K562 (cell line): Measurements from ENCODE around the gene NDUFV2. TPM values are rescaled to one million over a fixed set of nuclear protein-coding genes. Genes with fewer than 3 reads are reported as not detected.

Experiments used
- CBX1 ChIP-seq: sonication (generic); IDR thresholded peaks from 2 replicates; pipeline ENCODE4 v1.6.1; 2016; ENCODE audit warnings: antibody characterized with exemption, low read depth, mild to moderate bottlenecking
- CEBPB ChIP-seq: fragments of 450-650 bp; IDR thresholded peaks from 2 replicates; pipeline ENCODE4 v1.6.1; 2016; ENCODE audit warnings: missing genetic modification characterization, missing compliant biosample characterization
- EP300 ChIP-seq: IDR thresholded peaks from 2 replicates; pipeline ENCODE4 v1.6.1; 2012; ENCODE audit warnings: low read length, improper control_type of control experiment
- ESRRA ChIP-seq: fragments of 450-650 bp; IDR thresholded peaks from 2 replicates; pipeline ENCODE4 v1.6.1; 2014; ENCODE audit warnings: low read depth, mild to moderate bottlenecking, moderate library complexity, borderline replicate concordance
- NFIC ChIP-seq: fragments of 450-650 bp; IDR thresholded peaks from 2 replicates; pipeline ENCODE4 v1.6.1; 2017; ENCODE audit warnings: mild to moderate bottlenecking, inconsistent platforms
- ZNF133 ChIP-seq: fragments of 250-450 bp; sonication (Bioruptor Pico); IDR thresholded peaks from 2 replicates; pipeline ENCODE4 v1.4.0; 2020; ENCODE audit warnings: mild to moderate bottlenecking
- ZNF311 ChIP-seq: fragments of 250-450 bp; sonication (Bioruptor Pico); IDR thresholded peaks from 2 replicates; pipeline ENCODE4 v1.4.0; 2020; ENCODE audit warnings: mild to moderate bottlenecking, moderate library complexity
- polyA plus RNA-seq, 8 experiments: library from polyadenylated mRNA; depleted of rRNA in 4 of 8; stranded (reverse) in 5 of 8; unstranded in 3 of 8; fragments of >200 nt; fragmentation: Nextera tagmentation in 2 of 8; fragmentation: Illumina TruSeq in 1 of 8; extraction: Ambion mirVana in 2 of 8; extraction: Trizol in 1 of 8; gene quantifications; 2 replicates each; pipeline versions ENCODE4 v1.2.1 to v1.2.3, GENCODE V29; 2011 to 2014; ENCODE audit warnings: inconsistent platforms in 1 of 8, missing spikeins in 1 of 8
- total RNA-seq, 7 experiments: library from RNA; depleted of rRNA in 6 of 7; stranded (reverse); fragments of >200 nt in 6 of 7; fragmentation: Illumina TruSeq in 2 of 7; extraction: Trizol in 2 of 7; gene quantifications; 2 replicates each; pipeline versions ENCODE4 v1.2.1 to v1.2.3, GENCODE V29; 2011 to 2021; ENCODE audit warnings: low replicate concordance in 1 of 7
- TF ChIP-seq, protein P1 (sequence below), 2 experiments: IDR thresholded peaks; 2 replicates each; pipeline ENCODE4 v1.6.1; 2011; ENCODE audit warnings: borderline replicate concordance in 1 of 2, control low read depth in 1 of 2, low read depth in 1 of 2, low read length in 1 of 2, mild to moderate bottlenecking in 1 of 2, mixed read lengths in 1 of 2, moderate library complexity in 1 of 2; ENCODE audit not compliant: insufficient read depth in 1 of 2, insufficient read length in 1 of 2, poor library complexity in 1 of 2, severe bottlenecking in 1 of 2; ENCODE audit errors: extremely low read depth in 1 of 2
- TF ChIP-seq, protein P2 (sequence below), 2 experiments: fragments of 450-650 bp in 1 of 2; sonication (generic) in 1 of 2; formaldehyde crosslinking in 1 of 2; IDR thresholded peaks; 2 replicates each; pipeline versions ENCODE4 v1.7.1 to v1.9.0; 2016 to 2022; ENCODE audit warnings: inconsistent platforms in 1 of 2, mild to moderate bottlenecking in 1 of 2, missing genetic modification reagents in 1 of 2
- TF ChIP-seq, protein P3 (sequence below): fragments of 450-650 bp; formaldehyde crosslinking; IDR thresholded peaks from 2 replicates; pipeline ENCODE4 v1.4.0; 2022; ENCODE audit warnings: mild to moderate bottlenecking, moderate library complexity
- TF ChIP-seq, protein P4 (sequence below): fragments of 200-400 bp; formaldehyde crosslinking; IDR thresholded peaks from 2 replicates; pipeline ENCODE4 v1.6.1; 2017; ENCODE audit warnings: mild to moderate bottlenecking, low read depth, low read length, moderate library complexity

NDUFV2 gene
- total and polyA plus RNA-seq, 9 of the 15 experiments (the other 6 are each of a cell fraction or from before 2014, with no cell fraction given), result 213 to 550 (median 384) TPM

DNA sequence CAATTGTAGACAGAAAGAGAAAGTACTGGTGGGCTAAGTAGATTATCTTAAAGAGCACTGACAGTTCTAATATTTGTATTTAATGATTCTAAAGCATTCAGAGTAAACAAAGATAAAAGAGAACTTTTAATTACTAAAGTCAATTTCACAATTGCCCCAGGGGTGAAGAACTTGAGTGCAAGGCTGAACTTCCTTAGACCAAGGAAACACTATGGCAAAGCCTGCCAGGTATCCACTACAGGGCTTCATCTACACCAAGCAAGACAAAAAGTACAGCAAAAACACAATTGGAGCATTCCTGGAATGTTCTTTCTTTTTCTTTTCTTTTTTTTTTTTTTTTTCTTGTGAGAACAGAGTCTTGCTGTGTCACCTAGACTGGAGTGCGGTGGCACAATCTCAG lies 46.9 kb upstream of the NDUFV2 start (continued):
- TF ChIP-seq, protein P1, sequence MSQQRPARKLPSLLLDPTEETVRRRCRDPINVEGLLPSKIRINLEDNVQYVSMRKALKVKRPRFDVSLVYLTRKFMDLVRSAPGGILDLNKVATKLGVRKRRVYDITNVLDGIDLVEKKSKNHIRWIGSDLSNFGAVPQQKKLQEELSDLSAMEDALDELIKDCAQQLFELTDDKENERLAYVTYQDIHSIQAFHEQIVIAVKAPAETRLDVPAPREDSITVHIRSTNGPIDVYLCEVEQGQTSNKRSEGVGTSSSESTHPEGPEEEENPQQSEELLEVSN (IDR thresholded peaks at IDR 0.05; ENCODE audit: borderline replicate concordance in 1 of 2, extremely low read depth in 1 of 2, insufficient read depth in 1 of 2, insufficient read length in 1 of 2, low read depth in 1 of 2, low read length in 1 of 2, poor library complexity in 1 of 2, severe bottlenecking in 1 of 2), result no peak
- no peak for TF ChIP-seq ZNF311 (CRISPR knock-in tag)
- TF ChIP-seq CBX1, result no peak
- TF ChIP-seq ESRRA, result no peak
- no peak for TF ChIP-seq ZNF133 (CRISPR knock-in tag)
- no peak for TF ChIP-seq NFIC
- TF ChIP-seq EP300, result 0 out of 2 replicates have a peak, but pooled peaks have one; percentile 1
- TF ChIP-seq, protein P2, sequence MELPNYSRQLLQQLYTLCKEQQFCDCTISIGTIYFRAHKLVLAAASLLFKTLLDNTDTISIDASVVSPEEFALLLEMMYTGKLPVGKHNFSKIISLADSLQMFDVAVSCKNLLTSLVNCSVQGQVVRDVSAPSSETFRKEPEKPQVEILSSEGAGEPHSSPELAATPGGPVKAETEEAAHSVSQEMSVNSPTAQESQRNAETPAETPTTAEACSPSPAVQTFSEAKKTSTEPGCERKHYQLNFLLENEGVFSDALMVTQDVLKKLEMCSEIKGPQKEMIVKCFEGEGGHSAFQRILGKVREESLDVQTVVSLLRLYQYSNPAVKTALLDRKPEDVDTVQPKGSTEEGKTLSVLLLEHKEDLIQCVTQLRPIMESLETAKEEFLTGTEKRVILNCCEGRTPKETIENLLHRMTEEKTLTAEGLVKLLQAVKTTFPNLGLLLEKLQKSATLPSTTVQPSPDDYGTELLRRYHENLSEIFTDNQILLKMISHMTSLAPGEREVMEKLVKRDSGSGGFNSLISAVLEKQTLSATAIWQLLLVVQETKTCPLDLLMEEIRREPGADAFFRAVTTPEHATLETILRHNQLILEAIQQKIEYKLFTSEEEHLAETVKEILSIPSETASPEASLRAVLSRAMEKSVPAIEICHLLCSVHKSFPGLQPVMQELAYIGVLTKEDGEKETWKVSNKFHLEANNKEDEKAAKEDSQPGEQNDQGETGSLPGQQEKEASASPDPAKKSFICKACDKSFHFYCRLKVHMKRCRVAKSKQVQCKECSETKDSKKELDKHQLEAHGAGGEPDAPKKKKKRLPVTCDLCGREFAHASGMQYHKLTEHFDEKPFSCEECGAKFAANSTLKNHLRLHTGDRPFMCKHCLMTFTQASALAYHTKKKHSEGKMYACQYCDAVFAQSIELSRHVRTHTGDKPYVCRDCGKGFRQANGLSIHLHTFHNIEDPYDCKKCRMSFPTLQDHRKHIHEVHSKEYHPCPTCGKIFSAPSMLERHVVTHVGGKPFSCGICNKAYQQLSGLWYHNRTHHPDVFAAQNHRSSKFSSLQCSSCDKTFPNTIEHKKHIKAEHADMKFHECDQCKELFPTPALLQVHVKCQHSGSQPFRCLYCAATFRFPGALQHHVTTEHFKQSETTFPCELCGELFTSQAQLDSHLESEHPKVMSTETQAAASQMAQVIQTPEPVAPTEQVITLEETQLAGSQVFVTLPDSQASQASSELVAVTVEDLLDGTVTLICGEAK (IDR thresholded peaks at IDR 0.05), result no peak
- TF ChIP-seq, protein P2 (CRISPR knock-in tag; IDR thresholded peaks at IDR 0.05), result no peak
- 0 out of 2 replicates have a peak, but pooled peaks have one; percentile 5 for TF ChIP-seq CEBPB (tag)
- TF ChIP-seq, protein P3, sequence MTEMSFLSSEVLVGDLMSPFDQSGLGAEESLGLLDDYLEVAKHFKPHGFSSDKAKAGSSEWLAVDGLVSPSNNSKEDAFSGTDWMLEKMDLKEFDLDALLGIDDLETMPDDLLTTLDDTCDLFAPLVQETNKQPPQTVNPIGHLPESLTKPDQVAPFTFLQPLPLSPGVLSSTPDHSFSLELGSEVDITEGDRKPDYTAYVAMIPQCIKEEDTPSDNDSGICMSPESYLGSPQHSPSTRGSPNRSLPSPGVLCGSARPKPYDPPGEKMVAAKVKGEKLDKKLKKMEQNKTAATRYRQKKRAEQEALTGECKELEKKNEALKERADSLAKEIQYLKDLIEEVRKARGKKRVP (CRISPR knock-in tag), result no peak
- TF ChIP-seq, protein P4, sequence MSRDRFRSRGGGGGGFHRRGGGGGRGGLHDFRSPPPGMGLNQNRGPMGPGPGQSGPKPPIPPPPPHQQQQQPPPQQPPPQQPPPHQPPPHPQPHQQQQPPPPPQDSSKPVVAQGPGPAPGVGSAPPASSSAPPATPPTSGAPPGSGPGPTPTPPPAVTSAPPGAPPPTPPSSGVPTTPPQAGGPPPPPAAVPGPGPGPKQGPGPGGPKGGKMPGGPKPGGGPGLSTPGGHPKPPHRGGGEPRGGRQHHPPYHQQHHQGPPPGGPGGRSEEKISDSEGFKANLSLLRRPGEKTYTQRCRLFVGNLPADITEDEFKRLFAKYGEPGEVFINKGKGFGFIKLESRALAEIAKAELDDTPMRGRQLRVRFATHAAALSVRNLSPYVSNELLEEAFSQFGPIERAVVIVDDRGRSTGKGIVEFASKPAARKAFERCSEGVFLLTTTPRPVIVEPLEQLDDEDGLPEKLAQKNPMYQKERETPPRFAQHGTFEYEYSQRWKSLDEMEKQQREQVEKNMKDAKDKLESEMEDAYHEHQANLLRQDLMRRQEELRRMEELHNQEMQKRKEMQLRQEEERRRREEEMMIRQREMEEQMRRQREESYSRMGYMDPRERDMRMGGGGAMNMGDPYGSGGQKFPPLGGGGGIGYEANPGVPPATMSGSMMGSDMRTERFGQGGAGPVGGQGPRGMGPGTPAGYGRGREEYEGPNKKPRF, result no peak
